ENCODE results near the gene CRHR2.

The CRHR2 gene

DNA sequence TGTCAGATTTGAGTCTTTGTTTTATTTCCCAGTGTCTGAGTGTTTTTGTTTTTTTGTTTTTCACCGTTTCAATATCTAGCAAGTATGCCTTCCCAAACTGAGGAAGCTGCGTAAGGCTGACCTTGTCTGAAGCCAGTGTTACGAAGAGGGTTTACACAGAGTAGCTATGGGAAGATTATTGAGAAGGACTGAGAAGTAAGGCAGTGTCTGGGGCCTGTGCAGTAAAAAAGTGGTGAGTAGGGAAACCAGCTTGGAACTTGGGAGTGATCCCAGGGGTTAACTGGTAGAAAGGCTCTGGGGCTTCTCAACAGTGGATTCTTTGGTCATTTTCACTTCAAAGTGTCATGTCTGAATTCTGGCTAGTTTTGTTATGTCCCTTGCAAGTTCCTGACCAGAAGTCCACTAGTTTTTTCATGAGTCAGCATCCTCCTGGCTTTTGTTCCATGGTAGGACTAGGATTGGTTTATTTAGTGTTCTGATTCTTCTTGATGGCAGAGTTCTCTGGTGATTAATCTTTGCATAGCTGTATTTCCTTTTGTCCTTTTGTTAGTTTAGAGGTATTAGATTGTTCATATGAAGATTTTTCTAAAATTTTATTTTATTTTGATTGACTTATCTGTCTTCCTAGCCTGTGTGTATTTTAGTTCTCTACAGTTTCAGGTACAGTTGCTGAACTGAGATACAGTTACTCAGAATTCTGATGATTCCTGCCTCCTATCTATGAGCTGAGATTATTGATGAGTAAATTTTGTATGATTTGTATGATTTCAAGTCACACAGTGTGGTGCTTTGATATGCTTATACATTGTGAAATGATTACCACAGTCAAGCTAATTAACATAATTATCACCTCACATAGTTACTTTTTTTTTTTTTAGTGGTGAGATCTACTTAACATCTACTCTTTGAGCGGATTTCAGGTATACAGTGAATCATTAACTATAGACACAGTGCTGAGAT, 68.6 kb downstream of the CRHR2 start:
- Mint-ChIP-seq H3K27me3 (no peaks in the 10 kb centered on the region), H3K4me3 (no peak overlapping the region), H3K36me3 (ENCODE audit: low read depth) (peaks cover 85% of the 10 kb centered on the region), H3K9me3 (no peaks in the 10 kb centered on the region), H3K27ac (peak overlapping the region; percentile 74), H3K4me1 (peaks cover 35% of the 10 kb centered on the region)
- DNase-seq (no peak), ATAC-seq (no peak)

DNA sequence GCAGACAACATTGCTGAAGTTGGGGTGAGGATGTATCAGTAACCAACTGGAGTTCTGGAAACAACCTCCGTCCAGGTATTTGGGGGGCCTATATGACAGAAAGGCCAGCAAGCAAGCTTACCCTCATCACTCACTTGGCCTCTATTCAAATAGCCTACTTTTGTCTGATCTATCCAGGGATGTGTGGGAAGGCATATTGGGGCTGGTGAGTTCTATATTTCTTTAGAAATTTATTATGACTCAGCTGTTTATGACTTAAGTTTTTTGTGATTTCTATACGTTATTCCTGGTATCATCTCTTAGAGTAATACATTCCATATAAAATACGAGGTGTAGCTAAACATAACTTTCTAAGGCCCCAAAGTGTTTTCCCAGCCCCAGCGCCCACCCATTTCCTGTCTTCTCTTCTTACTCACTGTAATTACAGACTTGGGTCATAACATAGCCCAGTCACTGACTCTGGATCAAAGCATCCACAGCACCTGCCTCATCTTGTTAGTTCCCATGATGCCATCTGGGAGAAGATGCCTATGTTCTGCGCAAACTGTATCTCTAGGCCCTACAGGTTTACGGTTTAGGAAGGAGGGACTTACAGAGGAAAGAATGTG, 69.5 kb downstream of the CRHR2 start:
- Mint-ChIP-seq H3K36me3 (ENCODE audit: low read depth) (peaks cover 88% of the 10 kb centered on the region), H3K4me3 (no peak overlapping the region), H3K9me3 (no peaks in the 10 kb centered on the region), H3K27ac (peak overlapping the region; percentile 74), H3K4me1 (peaks cover 35% of the 10 kb centered on the region), H3K27me3 (no peaks in the 10 kb centered on the region)
- DNase-seq (no peak), ATAC-seq (peak; percentile 80)

DNA sequence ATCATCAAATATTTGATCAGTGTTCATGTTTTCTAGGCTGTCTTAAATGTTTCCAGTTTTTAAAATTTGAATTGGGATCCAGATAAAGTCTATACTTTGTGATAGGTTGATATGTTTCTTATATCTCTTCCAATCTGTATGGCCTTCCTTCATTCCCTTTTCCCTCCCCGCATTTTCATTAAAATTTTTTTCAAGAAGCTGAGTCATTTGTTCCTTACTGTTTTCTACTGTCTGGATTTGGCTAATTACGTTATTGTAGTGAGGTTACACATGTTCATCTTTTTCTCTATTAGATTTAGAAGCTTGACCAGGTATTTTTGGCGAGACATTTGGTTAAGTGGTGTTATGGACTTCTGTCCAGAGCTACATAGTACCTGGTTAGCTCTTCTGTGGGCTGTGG, 76.4 kb downstream of the CRHR2 start:
- Mint-ChIP-seq H3K9me3 (no peaks in the 10 kb centered on the region), H3K4me3 (no peak overlapping the region), H3K27ac (no peak overlapping the region), H3K27me3 (no peaks in the 10 kb centered on the region), H3K4me1 (peaks cover 31% of the 10 kb centered on the region), H3K36me3 (ENCODE audit: low read depth) (peaks cover 85% of the 10 kb centered on the region)
- DNase-seq = no peak
- ATAC-seq = no peak

DNA sequence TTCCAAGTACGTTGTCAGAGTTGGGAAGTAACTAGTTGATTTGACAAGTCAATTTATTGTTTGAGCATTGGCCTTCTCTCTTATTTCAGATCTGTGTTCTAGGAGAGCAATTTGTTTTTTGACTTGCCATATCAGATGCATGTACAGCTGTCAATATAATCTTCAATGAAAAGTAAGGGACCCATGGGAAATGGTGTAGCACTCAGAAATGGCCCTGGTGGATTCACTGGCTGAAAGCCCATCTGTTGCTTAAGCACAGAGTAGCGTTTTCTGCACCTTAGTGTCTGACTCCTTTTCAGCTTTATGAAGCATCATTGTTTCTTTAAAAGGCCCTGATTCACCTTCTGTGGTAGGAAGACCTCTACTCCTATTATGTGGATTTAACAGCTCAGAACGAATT, 77.4 kb downstream of the CRHR2 start:
- Mint-ChIP-seq H3K27me3 (no peaks in the 10 kb centered on the region), H3K36me3 (ENCODE audit: low read depth) (peaks cover 86% of the 10 kb centered on the region), H3K27ac (peak overlapping the region; percentile 10), H3K9me3 (no peaks in the 10 kb centered on the region), H3K4me3 (no peak overlapping the region), H3K4me1 (peaks cover 29% of the 10 kb centered on the region)
- ATAC-seq (no peak), DNase-seq (no peak)

All from activated naive CD8-positive, alpha-beta T cell treated with anti-CD3 and anti-CD28 coated beads, Interleukin-2, amount 50 U/mL, for 24 hours (primary cell).